Measurements from ENCODE around the gene RASAL1.

RASAL1 gene

DNA sequence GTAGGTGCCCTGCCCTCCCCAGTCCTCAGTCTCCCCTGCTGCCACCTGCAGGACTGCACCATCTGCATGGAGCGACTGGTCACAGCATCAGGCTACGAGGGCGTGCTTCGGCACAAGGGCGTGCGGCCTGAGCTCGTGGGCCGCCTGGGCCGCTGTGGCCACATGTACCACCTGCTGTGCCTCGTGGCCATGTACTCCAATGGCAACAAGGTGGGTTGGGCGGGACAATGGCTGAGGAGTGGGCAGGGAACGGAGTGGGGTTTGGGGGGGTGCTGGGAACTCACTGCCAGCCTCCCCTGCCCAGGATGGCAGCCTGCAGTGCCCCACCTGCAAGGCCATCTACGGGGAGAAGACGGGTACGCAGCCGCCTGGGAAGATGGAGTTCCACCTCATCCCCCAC, 40.8 kb downstream of the RASAL1 start:
- DNase-seq = no peak

GRCh38 chr12:113093409-113094101, 42.0 kb downstream of the RASAL1 start:
- no peak for DNase-seq

GRCh38 chr12:113092607-113093408, 42.8 kb downstream of the RASAL1 start:
- no peak for DNase-seq

- no peak for DNase-seq
Measured at GRCh38 chr12:113091506-113091905, 44.1 kb downstream of the RASAL1 start.

GRCh38 chr12:113090740-113091139, 44.8 kb downstream of the RASAL1 start:
- DNase-seq = no peak

DNA sequence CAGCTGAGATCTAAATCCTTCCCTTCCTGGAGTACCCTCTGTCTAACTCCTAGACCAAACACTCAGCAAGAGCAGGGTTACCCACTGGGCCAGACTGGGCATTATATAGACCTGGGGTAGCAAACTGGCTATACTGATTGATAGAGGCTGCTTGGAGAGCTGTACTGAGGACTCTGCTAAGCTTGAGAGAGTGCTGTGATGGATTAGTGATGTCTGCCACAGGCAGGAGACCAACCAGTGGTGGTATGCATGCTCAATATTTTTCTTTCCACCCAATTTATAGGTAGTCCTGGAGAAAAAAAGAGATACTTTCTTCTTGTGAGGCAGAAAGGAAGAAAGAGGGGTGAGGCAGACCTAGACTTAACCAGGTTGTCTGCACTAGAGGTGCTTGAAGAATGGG, 45.7 kb downstream of the RASAL1 start:
- no peak for DNase-seq

- DNase-seq = peak; percentile 72
Measured at GRCh38 chr12:113088971-113089756, 46.4 kb downstream of the RASAL1 start.

DNA sequence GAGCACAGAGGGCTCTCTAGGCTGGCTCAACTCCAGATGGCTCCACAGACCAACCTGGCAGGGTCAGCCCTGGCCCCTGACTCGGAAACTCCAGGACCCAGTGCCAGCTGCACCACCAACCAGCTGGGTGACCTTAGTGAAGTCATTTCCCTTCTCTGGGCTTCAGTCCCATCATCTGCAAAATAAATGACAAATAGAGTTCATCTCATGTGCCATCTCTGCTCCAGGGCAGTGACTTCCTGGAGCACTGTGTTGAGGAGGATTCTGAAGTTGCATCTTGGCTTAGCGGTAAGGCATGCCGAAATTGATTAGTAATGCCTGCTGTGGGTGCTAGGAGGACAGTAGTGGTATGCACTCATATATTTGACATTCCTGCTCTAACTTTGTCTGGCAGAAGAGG, 47.5 kb downstream of the RASAL1 start:
- no peak for DNase-seq

- DNase-seq = no peak
Measured at GRCh38 chr12:113087193-113087592, 48.4 kb downstream of the RASAL1 start.

DNA sequence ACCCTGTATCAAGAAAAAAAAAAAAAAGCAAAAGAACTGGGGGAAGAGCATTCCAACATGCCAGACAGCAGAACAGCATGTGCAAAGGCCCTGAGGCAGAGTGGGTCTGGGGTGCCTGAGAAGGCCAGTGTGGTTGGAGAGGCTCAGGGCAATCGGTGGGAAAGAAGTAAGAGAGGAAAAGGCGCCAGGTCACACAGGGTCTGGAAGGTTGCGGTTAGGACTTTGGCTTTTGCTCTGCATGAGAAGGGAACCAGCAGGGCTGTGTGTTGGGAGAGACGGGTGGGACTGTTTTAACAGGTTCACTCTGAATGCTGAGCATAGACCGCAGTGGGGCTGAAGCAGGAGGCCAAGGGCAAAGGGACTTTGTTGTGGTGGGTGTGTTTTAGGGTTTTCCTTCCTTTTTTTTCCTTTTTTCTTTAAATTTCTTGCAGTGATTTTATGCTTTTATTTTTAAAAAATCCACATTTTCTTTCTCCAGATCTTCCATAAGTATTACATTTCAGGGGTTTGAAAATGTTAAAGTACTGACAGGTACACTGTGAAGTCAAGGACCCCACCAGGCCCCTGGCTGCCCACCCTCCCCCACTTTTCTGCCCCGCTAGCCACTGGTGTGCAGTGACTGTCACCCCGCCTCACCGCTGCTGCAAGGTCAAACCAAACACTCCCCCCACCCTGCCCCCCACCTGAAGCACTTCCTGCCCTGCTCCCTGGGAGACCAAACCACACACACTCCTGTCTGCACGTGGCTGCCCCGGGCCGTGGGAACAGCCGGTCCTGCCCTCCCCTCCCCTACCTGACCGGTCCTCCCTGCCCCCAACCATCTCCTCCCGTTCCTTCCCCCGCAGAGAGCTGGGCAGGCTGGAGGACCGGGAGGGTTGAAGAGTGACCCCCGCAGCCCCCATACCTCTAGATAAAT, 49.1 kb downstream of the RASAL1 start:
- peak; percentile 30 for DNase-seq

- no peak for DNase-seq
Measured at GRCh38 chr12:113083863-113084435, 51.6 kb downstream of the RASAL1 start.

DNA sequence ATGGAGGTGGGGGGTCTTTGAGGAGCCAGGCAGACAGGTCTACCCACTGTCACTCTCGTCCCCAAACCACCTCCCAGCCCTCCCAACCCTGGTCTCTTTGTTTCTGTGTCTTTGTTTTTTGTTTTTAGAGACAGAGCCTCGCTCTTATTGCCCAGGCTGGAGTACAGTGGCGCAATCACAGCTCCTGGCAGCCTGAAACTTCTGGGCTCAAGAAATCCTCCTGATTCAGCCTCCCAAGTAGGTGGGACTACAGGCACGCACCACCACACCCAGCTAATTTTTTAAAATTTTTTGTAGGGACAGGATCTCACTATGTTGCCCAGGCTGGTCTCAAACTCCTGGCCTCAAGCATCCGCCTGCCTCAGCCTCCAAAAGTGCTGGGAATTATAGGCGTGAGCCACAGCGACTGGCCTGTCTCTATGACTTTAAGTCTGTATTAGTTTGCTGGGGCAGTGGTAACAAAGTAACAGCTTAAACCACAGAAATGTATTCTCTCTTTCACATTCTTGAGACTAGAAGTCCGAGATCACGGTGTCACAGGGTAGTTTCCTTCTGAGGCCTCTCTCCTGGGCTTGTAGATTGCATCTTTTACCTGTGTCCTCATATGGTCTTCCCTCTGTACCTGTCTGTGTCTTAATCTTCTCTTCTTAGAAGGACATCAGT, 52.9 kb downstream of the RASAL1 start:
- DNase-seq = no peak

GRCh38 chr12:113081873-113082272, 53.7 kb downstream of the RASAL1 start:
- DNase-seq = no peak

- no peak for DNase-seq
Measured at GRCh38 chr12:113077859-113078255, 57.7 kb downstream of the RASAL1 start.

DNA sequence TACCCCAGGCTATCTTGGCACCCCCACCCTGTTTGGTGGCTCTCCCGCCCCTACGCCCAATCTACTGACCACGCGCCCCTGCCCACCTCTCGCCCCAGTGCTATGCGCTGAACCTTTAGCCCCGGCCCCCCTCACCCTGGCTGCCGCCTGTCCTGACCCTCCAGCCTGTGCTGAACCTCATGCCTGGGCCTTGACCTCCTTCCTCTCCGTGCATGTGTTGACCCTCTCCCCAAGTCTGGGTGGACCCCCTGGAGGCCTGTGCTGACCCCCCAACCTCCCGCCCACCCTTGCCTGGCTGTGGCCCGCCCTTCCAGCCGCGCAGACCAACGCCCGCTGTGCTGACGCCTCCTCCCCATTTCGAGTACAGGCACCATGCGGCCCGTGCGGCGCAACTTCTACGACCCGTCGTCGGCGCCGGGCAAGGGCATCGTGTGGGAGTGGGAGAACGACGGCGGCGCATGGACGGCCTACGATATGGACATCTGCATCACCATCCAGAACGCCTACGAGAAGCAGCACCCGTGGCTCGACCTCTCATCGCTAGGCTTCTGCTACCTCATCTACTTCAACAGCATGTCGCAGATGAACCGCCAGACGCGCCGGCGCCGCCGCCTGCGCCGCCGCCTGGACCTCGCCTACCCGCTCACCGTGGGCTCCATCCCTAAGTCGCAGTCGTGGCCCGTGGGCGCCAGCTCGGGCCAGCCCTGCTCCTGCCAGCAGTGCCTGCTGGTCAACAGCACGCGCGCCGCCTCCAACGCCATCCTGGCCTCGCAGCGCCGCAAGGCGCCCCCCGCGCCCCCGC, 58.3 kb downstream of the RASAL1 start:
- no peak for DNase-seq

DNA sequence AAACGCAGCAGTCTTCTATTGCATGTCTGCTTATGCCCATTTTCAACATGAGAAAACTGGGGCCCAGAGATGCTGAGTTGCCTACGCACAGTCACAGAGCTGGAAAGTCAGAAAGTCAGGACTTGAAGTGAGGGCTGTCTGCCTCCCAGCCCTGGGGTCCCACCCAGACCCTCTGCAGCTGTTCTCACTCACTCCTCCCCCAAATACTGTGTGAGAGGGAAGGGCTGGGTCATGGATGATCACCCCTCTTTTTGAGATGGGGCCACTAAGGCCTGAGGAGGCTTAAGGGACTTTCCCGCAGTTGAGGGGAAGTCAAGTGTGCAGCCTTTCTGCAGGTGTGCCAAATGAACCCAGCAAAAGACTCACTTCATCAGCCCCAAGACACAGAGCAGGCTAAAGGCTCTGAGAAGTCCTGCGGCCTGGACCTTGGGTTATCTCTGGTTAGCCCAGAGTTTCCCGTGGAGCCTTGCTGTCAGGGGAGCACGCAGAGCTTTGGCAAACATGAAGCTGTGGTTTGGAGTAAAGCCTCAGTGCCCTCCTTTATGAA, 60.4 kb downstream of the RASAL1 start:
- DNase-seq = no peak

- DNase-seq = no peak
Measured at GRCh38 chr12:113073586-113073985, 62.0 kb downstream of the RASAL1 start.

DNA sequence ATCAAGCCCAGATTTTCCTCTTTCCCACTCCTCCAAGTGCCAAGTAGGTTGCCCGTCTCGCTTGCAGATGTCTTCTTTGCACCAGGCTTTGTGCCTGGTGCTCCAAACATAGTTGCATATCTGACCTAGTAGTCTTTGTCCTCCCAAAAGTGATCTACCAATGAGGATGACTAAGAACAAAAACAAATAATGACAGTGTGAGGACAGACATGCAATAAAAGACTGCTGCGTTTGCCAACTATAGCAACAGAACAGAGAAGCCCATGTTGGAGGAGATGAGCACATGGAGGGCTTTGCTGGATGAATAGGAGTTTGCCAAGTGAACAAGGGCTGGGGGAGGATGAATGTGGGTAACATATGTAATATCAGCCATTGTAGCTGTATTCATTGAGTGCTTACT, 63.4 kb downstream of the RASAL1 start:
- DNase-seq = no peak

DNA sequence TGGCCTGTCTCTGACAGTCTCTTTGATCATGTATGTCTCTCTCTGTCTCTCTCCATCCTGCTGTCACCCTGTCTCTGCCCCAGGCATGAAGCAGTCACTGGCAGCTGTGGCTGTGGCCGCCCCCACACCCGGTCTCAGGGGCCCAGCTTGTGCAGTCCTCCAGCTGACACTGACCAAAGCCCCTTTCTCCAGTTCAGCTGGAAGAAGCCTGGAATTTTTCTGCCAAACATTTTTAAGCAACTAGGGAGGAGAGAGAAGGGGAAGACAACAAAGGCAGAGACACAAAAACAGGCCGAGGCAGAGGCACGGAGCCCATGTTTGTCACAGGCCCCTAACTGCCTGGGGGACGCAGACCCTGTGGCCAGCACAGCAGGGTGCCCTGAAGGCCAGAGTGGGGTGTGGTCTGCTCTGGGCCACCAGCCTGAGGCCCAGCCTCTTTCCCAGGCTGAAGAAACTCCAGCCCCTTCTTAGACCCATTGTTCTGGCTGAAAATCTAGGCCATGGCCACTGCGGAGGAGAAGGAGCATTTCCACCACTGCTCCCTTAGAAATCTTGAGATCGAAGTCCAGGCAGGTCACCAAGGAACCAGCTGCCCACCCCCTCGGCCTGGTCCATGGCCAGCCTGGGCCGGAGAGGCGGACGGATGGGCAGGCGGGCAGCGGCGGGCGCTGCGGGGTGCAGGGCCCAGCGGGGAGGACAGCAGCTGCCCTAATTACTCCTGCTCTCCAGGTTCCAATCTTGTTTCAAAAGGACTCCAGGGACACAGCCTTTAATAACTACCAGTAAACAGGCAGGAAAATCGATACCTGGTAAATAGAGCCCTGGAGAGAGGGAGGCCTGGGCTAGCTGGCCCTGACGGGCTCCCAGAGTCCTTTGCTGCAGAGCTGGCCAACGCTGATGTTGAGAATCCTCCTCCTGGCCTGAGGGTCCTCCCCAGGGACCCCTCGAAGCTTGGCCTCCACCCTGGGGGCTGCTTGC, 64.1 kb downstream of the RASAL1 start:
- no peak for DNase-seq
